Pulmonary artery endothelial cell (primary cell): ENCODE measurements around the gene SMIM3. TPM values are rescaled to one million over a fixed set of nuclear protein-coding genes. Genes with fewer than 3 reads are reported as not detected.
A peak's percentile ranks its signal among the peaks of the same experiment; 100 is the strongest.
"Not testable (repeated sequence)": the region's sequence is repeated elsewhere in the genome, so short reads cannot be mapped to it uniquely, and the experiment has no call there.

Experiments used
- DNase-seq: peaks from one replicate; pipeline ENCODE4 v3.0.0-alpha.2; 2011; ENCODE audit warnings: low read depth, low spot score
- total RNA-seq: library from RNA; depleted of rRNA; stranded (reverse); fragments of >200 nt; gene quantifications from 2 replicates; pipeline ENCODE4 v1.2.3, GENCODE V29; 2014

The SMIM3 gene, protein sequence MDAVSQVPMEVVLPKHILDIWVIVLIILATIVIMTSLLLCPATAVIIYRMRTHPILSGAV
- 1.3 and 6.5 TPM in 2 replicates for total RNA-seq

DNA sequence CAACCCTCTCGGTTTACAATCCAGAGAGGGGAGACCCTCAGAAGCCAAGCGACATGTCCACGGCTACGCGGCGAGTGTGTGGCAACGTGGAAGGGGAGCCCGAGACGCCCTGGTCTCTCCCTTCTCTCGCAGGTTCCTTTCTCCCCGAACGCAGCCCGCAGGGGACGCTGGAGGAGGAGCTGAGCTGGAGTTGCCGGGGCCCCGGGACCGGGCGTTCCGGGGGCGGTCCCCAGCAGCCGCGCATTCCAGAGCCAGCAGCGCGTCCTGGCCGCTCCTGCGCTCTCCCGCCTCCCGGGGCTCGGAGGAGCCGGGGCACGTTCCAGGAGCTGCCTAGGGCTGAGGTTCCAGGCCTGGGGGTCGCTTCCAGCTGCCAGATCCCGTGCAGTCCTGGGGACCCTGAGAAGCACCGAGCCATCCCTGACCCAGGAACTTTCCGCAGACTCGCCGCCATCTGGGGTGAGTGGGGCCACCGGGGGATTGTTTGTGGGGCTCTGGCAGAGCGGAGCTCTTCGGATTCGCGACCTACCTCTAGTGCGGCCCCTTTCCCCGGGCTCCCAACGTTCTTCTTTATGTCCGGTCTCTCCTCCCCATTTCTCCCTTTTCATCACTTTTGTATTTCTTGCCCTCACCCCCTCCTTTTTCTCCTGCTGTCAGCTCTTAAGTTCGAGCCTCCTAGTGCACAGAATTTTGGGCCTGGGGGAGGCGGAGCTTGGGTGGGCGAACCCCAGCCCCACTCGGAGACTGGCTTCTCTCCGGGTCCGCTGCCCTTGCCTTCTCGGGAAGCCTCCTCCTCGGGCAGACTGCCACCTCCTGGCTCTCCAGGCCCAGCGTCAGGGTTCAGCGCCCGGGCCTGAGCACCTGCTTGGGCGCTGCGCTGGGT lies at the start of gene SMIM3:
SMIM3 (plus strand) TSS at position 241 of the 880 bp plus-strand sequence. CDS start 16,684 bp downstream, outside the sequence.
- no peak for DNase-seq

DNA sequence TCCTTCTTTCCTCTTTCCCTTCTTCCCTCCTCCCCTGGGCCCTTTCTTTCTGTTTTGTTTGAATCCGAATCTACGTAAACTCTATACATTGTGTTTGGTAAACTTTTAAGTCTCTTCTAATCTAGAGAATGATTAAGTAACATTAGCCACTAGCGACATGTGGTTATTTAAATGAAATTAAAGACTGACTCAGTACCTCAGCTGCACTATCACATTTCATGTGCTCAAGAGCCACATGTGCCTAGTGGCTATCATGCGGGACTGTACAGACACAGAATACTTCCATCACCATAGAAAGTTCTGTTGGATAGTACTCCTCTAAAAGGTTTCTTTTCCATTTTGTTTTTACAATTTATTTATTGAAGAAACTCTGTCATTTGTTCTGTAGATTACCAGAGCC lies 48.7 kb upstream of the SMIM3 start:
- no peak for DNase-seq

DNA sequence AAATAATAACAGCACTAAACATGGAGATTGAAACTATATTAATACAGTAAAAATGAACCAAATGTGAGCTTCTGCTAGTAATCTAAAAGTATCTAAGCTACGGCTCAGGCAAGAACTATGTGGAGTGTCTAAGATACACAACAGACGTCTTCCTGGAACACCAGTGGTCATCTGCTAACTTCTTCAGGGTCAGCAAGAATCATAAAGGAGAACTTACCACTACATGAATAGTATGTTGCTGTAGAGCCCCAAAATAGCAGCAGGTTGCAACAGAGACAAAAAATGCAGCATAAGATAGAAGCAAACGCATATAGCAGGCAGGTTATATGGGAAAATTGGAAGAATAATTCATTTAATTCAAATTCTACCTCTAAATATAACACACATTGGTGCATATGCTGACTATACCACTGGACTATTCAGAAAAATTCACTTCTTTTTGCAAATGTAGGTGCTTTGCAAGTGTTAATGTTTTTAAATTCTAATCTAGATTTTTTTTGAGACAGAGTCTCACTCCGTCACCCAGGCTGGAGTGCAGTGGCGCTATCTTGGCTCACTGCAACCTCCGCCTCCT lies 46.8 kb upstream of the SMIM3 start:
- DNase-seq: no peak

DNA sequence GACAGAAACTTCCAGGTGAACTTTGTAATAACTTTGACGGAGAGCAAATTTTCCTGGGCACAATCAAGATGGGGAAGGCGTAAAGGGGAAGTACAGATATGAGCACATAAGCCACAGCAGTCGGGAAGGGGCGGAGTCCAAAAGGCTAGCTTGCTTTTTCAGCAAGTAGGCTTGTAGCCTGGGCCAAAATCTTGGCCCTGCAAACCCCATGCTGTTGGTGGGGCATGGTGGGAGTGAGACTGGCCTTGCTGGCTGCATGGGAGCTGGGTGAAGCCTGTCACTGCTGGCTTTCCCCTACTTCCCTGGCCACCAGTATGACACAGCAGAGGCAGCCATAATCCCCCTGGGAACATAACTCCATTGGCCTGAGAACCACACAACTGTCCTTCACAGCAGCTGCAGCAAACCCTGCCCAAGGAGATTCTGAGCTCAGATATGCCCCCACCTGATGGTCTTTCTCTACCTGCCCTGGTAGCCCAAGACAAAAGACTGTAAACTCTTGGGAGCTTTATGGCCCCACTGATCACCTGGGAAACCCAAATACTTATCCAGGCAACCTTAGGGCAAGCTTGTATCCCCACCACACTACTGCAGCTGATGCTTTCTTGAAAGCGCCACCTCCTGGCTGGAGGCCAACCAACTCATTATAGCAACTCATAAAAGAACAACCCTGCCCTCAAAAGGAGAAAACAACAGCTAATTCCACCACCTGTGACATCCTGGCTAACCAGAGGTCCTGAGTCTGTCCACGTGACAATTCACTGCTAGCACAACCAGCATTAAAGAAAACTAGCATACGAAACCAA lies 43.8 kb upstream of the SMIM3 start:
- DNase-seq: no peak

DNA sequence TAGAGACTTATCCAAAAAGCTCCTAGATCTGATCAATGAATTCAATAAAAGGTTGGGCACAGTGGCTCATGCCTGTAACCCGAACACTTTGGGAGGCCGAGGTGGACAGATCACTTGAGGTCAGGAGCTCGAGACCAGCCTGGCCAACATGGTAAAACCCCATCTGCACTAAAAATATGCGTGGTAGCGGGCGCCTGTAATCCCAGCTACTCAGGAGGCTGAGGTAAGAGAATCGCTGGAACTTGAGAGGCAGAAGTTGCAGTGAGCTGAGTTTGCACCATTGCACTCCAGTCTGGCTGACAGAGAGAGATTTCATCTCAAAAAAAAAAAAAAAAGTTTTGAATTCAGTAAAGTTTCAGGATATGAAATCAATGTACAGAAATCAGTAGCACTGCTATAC lies 39.7 kb upstream of the SMIM3 start:
- DNase-seq: no peak

DNA sequence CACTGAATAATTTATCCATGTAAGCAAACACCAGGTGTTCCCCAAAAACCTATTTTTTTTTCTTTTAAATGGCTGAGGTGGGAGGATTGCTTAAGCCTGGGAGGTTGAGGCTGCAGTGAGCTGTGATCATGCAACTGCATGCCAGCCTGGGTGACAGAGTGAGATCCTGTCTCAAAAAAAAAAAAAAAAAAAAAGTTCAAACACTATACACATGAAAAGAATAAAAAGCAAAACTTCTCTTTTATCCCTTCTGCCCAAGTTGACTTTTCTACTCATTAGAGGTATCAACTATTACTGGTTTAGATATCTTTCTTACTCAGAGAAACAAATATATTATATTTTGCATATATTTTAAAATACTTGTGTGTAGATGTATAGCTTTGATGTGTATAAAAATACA lies 37.6 kb upstream of the SMIM3 start:
- DNase-seq: no peak

DNA sequence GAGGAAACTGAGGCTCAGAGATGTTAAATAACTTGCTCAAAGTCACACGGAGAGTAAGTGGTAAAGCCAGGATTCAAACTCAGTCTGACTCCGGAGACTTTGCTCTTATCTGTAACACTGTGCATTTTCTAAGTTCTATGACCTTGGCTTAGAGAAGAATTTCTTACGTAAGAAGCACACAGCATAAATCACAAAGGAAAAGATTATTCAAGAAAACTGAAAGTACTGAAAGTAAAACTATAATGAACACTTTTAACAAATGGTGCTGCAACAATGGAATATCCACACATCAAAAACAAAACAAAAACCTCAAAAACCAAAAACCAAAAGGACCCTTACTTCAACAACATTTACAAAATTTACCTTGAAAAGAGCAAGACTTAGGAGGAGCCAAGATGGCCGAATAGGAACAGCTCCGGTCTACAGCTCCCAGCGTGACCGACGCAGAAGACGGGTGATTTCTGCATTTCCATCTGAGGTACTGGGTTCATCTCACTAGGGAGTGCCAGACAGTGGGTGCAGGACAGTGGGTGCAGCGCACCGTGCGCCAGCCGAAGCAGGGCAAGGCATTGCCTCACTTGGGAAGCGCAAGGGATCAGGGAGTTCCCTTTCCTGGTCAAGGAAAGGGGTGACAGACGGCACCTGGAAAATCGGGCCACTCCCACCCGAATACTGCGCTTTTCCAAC lies 36.0 kb upstream of the SMIM3 start:
- not testable (repeated sequence) for DNase-seq

DNA sequence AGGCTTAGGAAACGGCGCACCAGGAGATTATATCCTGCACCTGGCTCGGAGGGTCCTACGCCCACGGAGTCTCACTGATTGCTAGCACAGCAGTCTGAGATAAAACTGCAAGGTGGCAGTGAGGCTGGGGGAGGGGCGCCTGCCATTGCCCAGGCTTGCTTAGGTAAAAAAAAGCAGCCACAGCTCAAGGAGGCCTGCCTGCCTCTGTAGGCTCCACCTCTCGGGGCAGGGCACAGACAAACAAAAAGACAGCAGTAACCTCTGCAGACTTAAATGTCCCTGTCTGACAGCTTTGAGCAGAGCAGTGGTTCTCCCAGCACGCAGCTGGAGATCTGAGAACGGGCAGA lies 35.4 kb upstream of the SMIM3 start:
- DNase-seq: not testable (repeated sequence)

DNA sequence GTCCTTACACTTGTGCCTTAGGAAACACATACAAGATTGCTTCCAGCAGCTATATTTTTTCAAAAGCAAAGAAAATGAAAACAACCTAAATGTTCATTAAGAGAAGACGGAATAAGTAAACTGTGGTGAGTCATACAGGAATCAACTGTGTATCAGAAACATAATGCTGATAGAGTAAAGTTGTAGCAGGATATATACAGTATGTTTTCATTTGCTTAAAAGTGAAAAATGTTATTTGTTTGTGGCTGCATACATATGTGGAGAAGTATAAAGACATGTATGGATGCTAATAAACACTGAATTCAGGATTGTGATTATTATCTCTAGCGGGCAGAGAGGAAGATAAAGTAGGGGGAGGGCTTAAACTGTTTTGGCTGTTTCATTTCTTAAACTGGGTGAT lies 28.1 kb upstream of the SMIM3 start:
- DNase-seq: no peak

DNA sequence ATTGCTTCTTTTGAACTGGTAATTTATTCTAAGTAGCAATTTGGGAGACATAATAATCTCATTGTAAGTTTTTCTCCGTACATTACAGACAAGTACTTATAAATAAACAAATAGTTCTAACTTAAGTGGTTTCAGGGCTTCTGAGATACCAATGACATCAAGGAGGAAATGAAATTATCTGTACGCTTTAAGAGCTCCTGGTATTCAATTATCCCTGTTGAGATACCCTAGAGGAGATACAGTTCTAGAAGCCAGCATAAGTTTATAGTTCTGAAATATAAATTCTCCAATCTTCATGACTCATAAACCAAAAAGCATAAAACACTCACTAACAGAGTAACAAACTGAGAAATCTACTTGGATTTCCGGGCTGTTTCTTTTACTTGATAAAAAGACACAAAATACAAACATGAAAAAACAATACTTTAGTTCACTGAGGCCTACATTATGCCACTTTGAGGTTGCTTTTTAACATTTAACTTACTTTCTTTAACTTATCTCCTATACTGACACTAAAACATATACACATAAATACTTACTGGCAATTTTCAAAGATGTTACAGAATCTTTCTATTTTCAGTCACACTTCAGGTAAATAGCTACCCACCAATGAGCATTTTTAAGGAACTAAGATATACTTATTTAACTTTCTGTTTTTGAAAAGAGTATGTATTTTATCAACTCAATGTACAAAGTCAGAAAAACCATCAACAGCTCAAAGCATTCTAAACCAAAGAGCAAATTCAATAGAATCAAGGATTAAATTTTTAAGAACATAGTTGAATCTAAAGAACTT lies 27.3 kb upstream of the SMIM3 start:
- DNase-seq: no peak

DNA sequence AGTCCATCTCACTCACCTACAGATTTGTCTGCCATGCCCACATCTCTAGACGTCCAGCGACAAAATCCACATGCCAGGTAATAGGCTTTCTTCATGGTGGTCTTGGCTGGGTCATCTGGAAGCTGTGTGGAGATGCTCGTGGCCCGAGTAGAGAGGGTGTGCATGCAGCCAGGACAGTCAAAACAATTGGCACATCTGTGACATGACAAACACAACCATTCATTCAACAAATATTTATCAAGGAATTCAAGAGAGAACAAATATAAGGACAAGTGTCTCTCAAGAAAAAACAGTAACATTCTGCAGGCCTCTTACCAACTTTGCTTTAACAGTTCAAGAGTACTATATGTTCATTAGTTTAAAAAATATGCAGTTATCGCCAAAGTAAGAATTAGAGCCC lies 25.1 kb upstream of the SMIM3 start:
- DNase-seq: no peak

DNA sequence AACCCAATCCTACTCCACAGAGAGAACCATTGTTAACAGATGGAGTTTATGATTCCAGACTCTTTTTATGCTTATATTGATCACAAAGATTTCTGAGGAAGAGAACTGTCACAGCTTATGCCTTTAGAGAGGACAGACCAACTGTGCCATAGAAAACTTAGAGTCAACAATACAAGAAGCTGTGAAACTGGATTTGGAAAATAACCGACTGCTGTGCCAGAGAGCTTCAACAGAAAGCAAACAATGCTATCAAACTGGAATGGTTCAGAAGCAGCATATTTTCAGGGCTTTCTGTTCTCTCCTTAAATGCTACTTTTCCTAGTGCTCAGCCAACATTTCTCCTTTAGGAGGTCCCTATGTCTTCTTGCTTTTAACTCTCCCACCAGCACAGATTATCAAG lies 24.7 kb upstream of the SMIM3 start:
- DNase-seq: no peak

DNA sequence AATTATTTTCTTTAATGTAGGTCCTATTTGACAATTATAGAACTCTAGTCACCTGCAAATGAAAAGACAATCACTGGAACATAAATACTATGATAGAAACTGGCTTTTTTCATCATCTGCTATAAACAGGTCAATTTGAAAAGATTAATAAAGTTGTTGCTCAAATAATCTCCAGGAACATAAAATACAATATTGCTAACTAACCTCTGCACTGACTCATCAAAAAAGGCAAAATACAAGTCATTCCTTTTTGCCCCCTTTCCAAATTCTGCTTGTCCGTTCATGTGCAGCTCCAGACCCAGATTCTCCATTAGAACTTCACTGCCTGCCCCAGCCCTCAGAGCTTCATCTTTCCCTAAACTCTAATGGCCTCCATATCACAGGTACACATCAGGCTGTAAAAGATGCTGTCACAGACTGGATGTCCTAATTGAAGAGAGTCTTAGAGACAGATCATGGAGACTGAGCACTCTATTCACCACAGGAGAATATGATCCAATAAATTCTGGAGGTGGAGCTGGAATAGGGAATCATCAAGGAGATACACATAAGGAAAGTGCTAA lies 21.4 kb upstream of the SMIM3 start:
- DNase-seq: no peak

DNA sequence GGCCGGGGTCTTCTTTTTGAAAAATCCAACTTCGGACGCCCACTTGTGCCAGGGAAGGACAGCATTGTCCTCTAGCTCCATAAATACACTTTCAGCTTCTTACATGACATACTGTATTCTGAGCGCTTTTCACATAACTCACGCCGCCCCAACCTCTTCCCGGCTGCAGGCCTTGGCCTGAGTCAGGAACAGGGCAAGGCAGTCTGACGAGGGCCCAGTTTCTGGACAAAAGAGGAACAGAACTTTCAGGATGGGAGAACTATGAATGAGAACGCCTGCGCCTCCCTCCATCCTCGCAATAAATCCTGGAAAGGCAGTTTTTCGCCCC lies 20.4 kb upstream of the SMIM3 start:
- no peak for DNase-seq

DNA sequence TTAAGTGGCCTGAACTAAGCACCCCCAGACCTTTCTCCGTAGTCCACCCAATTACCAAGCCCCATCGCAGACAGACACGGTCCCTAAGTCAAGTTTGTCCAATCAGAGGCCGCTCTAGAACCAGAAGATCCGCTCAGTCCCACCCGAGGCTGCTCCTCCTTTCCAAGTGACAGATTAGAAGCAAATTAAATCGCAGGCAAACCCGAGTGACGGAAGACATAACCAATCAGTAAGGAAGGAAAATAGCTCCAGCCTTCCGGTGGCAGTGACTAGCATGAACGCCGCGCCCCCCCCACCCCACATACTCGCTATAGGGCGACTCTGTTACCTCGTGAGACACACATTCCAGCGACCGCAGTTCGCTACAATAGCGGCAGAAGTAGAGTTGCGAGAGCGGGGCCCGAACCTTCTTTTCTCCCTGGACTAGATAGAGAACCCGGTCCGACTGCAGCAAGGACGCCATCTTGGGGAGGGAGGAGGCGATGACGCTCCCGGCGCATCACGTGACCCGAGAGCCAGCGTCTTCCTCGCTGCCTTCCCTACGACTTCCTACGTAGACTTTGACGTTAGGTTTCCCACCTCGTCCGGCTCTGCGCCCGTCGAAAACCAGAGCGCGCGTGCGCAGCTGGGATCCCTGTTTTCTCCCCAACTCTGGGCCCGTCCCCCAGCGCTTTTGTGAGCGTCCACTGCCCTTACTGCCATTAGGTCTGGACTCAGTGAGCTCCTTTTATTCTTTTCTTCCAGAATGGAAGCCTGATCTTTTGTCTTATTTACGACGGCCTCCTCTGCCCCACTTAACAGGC lies 19.8 kb upstream of the SMIM3 start, which contains the start of gene DCTN4:
DCTN4 (minus strand) TSS at position 487 of the 803 bp plus-strand sequence; CDS start at position 463, 24 bp downstream.
- DNase-seq: peak; percentile 97

DNA sequence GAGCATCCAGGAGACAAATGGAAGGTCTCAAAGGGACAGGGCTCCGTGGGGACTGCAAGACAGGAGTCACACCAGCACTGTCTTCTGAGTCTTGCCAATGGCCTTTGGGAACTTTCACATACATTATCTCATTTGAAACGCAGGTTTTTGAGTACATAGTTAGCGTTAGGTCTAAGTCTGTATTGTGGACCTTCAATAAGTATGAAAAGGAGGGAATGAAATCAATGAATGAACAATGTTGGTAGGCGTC lies 19.3 kb upstream of the SMIM3 start:
- DNase-seq: no peak

DNA sequence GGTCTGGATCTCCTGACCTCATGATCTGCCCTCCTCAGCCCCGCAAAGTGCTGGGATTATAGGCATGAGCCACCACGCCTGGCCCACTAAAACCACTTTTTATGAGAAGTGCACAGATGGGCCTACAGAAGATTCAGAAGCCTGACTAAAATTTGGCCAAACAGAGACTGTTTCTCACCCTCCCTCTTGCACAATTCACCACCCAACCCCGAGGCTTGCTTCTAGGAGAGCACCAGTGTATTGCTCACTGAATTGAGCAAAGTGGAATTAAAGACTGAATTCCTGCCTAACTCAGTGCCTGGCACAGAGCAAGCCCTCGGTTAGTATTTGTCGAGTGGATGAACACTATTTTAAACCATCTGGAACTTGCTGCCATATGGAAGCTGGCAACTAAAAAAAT lies 16.3 kb upstream of the SMIM3 start:
- DNase-seq: no peak

DNA sequence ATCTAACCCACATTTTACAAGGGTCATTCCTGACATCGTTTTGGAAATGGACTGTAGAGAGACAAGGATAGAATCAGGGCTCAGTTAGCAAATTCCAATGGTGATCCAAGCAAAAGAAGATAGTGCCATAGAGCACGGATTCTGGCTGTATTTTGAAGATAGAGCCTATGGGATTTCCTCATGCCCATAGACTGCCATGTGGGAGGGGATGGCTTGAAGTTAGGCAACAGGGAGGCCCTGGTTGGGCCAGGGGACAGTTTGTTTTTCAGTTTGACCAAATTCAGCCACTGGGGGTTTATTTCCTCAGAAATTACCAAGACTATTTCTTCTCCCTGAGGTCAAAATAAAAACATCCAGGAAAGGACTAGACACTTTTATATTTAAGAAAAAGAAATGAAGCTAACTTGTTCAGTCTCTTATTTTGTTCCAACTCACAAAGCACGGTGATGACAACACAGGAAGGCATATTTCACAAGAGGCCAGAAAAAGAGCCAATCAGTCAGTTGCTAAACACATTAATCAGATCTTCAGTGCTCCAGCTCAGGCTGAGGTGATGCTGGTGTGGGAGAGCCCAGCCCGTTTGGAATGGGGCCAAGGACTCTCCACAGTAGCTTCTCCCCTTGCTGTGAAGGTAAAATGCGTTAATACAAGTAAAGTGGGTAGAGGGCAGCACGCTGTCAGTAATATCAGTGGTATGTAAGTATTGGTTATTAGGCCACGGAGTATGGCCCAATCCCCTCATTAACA lies 15.4 kb upstream of the SMIM3 start:
- DNase-seq: no peak

DNA sequence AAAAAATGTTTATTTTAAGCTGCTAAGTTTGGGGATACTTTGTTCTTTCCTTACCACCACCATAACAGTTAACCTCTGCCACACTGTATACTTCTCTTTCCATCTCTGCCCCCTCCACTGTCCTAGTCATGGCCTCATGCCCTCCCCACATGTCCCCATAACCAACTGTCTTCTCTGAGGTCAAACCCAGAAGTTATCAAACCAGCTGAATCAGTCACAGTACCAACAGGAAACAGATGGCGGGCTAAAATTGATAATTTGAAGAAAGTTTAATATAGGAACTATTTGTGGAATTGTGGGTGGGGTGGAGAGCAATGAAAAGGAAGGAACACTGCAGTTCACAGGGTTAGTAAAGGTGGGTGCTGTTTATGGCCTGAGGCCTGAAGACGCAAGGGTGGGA lies 14.0 kb upstream of the SMIM3 start:
- DNase-seq: no peak
